HepG2 (cell line): ENCODE data around the gene ZNF181. TPM values are rescaled to one million over a fixed set of nuclear protein-coding genes. Genes with fewer than 3 reads are reported as not detected.

Source experiments
- HNF4G ChIP-seq, 2 experiments: sonication (generic) in 1 of 2; formaldehyde crosslinking in 1 of 2; IDR thresholded peaks; 2 replicates each; pipeline versions ENCODE4 v1.4.0 to v1.6.1; 2011 to 2020; ENCODE audit warnings: borderline replicate concordance in 2 of 2, low read depth in 2 of 2, mild to moderate bottlenecking in 2 of 2, low read length in 1 of 2, missing genetic modification reagents in 1 of 2, moderate library complexity in 1 of 2
- KDM4B ChIP-seq: sonication (generic); formaldehyde crosslinking; IDR thresholded peaks from 2 replicates; pipeline ENCODE4 v1.4.0; 2020; ENCODE audit warnings: missing genetic modification reagents
- KLF15 ChIP-seq: sonication (generic); formaldehyde crosslinking; IDR thresholded peaks from 2 replicates; pipeline ENCODE4 v1.8.1; 2023; ENCODE audit warnings: borderline replicate concordance, mild to moderate bottlenecking, inconsistent platforms, missing genetic modification reagents, mixed read lengths
- NCOA2 ChIP-seq: sonication (generic); formaldehyde crosslinking; IDR thresholded peaks from 2 replicates; pipeline ENCODE4 v1.8.0; 2022; ENCODE audit warnings: inconsistent platforms
- REXO4 ChIP-seq: sonication (generic); formaldehyde crosslinking; IDR thresholded peaks from 2 replicates; pipeline ENCODE4 v1.8.0; 2022; ENCODE audit warnings: missing genetic modification reagents, mild to moderate bottlenecking, borderline replicate concordance
- SCMH1 ChIP-seq: sonication (generic); formaldehyde crosslinking; IDR thresholded peaks from 2 replicates; pipeline ENCODE4 v1.9.0; 2021; ENCODE audit warnings: missing genetic modification reagents, mild to moderate bottlenecking, borderline replicate concordance
- polyA plus RNA-seq, 8 experiments: library from polyadenylated mRNA; depleted of rRNA in 3 of 8; stranded (reverse) in 7 of 8; unstranded in 1 of 8; fragments of >200 nt; fragmentation: Illumina TruSeq in 4 of 8; extraction: Trizol in 4 of 8; gene quantifications; 2 replicates each; pipeline versions ENCODE4 v1.2.1 to v1.2.3, GENCODE V29; 2011 to 2016; ENCODE audit warnings: low read depth in 4 of 8, missing spikeins in 1 of 8, mixed read lengths in 1 of 8; ENCODE audit not compliant: insufficient read depth in 1 of 8
- total RNA-seq, 5 experiments: library from RNA; depleted of rRNA; stranded (reverse); fragments of >200 nt; fragmentation: Illumina TruSeq; extraction: Trizol; gene quantifications; 2 replicates each; pipeline ENCODE4 v1.2.3, GENCODE V29; 2016; ENCODE audit warnings: low read depth in 1 of 5
- TF ChIP-seq, protein P1 (sequence below): IDR thresholded peaks from 2 replicates; pipeline ENCODE4 v1.6.1; 2018; ENCODE audit warnings: missing genetic modification reagents, mild to moderate bottlenecking, missing compliant biosample characterization
- TF ChIP-seq, protein P2 (sequence below): sonication (generic); formaldehyde crosslinking; IDR thresholded peaks from one replicate; pipeline ENCODE4 v1.5.1; 2020; ENCODE audit warnings: mild to moderate bottlenecking, missing genetic modification reagents; ENCODE audit errors: not compliant biosample characterization
- TF ChIP-seq, protein P3 (sequence below): sonication (generic); formaldehyde crosslinking; IDR thresholded peaks from 2 replicates; pipeline ENCODE4 v1.5.0; 2020; ENCODE audit warnings: mild to moderate bottlenecking, missing genetic modification reagents
- TF ChIP-seq, protein P4 (sequence below): sonication (generic); formaldehyde crosslinking; IDR thresholded peaks from 2 replicates; pipeline ENCODE4 v1.5.0; 2020; ENCODE audit warnings: mild to moderate bottlenecking, missing genetic modification reagents, borderline replicate concordance
- TF ChIP-seq, protein P5 (sequence below): sonication (generic); formaldehyde crosslinking; IDR thresholded peaks from 2 replicates; pipeline ENCODE4 v1.8.1; 2023; ENCODE audit warnings: mild to moderate bottlenecking, moderate library complexity, missing genetic modification reagents

ZNF181 gene
- total and polyA plus RNA-seq, 2 of the 13 experiments (the other 11 are each of a cell fraction or from before 2014, with no cell fraction given) = 10.6 to 15.5 TPM

DNA sequence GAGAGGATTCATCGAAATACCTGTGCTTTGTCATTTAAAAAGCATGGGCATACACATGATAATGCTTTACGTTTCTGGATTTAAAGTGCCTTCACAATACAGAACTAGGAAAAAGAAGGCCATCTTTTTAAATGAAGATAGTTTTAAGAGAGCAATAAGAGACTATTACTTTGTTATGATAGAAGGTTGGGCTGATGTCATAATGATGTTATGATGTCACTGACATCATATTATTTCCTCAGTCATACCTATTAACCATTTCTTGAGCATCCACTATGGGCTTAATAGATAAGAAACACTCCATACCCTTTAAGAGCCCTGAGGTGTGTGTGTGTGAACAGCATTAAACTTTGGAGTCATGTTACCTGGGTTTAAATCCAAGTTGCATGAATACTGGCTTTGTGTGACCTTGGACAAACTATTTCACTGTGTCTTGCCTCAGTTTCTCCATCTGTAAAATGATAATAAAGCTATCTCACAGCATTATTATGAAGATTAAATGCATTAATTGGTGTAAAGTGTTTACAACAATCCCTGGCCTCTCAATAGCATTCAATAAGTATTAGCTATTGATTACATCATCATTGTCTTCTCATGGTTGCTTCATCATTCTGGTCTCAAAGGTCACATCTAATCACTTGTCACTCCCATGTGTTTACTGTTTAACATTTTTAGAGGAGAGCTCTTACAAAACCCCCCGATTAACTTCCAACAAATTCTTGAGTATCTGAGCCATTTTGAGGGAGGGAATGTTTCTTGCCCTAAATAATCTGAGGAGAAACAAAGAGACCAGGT is 11.1 kb downstream of the ZNF181 start (continued):
- TF ChIP-seq, protein P1, sequence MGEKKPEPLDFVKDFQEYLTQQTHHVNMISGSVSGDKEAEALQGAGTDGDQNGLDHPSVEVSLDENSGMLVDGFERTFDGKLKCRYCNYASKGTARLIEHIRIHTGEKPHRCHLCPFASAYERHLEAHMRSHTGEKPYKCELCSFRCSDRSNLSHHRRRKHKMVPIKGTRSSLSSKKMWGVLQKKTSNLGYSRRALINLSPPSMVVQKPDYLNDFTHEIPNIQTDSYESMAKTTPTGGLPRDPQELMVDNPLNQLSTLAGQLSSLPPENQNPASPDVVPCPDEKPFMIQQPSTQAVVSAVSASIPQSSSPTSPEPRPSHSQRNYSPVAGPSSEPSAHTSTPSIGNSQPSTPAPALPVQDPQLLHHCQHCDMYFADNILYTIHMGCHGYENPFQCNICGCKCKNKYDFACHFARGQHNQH (CRISPR knock-in tag) = no peak
- TF ChIP-seq, protein P2, sequence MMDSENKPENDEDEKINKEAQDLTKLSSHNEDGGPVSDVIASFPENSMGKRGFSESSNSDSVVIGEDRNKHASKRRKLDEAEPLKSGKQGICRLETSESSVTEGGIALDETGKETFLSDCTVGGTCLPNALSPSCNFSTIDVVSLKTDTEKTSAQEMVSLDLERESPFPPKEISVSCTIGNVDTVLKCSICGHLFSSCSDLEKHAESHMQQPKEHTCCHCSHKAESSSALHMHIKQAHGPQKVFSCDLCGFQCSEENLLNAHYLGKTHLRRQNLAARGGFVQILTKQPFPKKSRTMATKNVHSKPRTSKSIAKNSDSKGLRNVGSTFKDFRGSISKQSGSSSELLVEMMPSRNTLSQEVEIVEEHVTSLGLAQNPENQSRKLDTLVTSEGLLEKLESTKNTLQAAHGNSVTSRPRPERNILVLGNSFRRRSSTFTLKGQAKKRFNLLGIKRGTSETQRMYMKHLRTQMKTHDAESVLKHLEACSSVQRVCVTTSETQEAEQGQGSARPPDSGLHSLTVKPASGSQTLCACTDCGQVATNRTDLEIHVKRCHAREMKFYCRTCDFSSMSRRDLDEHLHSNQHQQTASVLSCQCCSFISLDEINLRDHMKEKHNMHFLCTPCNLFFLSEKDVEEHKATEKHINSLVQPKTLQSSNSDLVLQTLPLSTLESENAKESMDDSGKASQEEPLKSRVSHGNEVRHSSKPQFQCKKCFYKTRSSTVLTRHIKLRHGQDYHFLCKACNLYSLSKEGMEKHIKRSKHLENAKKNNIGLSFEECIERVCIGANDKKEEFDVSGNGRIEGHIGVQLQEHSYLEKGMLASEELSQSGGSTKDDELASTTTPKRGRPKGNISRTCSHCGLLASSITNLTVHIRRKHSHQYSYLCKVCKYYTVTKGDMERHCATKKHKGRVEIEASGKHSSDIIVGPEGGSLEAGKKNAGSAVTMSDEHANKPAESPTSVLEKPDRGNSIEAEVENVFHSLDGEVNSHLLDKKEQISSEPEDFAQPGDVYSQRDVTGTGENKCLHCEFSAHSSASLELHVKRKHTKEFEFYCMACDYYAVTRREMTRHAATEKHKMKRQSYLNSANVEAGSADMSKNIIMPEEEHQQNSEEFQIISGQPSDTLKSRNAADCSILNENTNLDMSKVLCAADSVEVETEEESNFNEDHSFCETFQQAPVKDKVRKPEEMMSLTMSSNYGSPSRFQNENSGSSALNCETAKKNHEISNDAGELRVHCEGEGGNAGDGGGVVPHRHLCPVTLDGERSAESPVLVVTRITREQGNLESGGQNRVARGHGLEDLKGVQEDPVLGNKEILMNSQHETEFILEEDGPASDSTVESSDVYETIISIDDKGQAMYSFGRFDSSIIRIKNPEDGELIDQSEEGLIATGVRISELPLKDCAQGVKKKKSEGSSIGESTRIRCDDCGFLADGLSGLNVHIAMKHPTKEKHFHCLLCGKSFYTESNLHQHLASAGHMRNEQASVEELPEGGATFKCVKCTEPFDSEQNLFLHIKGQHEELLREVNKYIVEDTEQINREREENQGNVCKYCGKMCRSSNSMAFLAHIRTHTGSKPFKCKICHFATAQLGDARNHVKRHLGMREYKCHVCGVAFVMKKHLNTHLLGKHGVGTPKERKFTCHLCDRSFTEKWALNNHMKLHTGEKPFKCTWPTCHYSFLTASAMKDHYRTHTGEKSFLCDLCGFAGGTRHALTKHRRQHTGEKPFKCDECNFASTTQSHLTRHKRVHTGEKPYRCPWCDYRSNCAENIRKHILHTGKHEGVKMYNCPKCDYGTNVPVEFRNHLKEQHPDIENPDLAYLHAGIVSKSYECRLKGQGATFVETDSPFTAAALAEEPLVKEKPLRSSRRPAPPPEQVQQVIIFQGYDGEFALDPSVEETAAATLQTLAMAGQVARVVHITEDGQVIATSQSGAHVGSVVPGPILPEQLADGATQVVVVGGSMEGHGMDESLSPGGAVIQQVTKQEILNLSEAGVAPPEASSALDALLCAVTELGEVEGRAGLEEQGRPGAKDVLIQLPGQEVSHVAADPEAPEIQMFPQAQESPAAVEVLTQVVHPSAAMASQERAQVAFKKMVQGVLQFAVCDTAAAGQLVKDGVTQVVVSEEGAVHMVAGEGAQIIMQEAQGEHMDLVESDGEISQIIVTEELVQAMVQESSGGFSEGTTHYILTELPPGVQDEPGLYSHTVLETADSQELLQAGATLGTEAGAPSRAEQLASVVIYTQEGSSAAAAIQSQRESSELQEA = no peak
- no peak for TF ChIP-seq SCMH1 (CRISPR knock-in tag)
- TF ChIP-seq, protein P3, sequence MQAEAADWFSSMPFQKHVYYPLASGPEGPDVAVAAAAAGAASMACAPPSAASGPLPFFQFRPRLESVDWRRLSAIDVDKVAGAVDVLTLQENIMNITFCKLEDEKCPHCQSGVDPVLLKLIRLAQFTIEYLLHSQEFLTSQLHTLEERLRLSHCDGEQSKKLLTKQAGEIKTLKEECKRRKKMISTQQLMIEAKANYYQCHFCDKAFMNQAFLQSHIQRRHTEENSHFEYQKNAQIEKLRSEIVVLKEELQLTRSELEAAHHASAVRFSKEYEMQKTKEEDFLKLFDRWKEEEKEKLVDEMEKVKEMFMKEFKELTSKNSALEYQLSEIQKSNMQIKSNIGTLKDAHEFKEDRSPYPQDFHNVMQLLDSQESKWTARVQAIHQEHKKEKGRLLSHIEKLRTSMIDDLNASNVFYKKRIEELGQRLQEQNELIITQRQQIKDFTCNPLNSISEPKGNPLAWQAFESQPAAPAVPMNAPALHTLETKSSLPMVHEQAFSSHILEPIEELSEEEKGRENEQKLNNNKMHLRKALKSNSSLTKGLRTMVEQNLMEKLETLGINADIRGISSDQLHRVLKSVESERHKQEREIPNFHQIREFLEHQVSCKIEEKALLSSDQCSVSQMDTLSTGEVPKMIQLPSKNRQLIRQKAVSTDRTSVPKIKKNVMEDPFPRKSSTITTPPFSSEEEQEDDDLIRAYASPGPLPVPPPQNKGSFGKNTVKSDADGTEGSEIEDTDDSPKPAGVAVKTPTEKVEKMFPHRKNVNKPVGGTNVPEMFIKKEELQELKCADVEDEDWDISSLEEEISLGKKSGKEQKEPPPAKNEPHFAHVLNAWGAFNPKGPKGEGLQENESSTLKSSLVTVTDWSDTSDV (CRISPR knock-in tag) = no peak
- TF ChIP-seq NCOA2 = 0 out of 2 replicates have a peak, but pooled peaks have one; percentile 33
- TF ChIP-seq, protein P4, sequence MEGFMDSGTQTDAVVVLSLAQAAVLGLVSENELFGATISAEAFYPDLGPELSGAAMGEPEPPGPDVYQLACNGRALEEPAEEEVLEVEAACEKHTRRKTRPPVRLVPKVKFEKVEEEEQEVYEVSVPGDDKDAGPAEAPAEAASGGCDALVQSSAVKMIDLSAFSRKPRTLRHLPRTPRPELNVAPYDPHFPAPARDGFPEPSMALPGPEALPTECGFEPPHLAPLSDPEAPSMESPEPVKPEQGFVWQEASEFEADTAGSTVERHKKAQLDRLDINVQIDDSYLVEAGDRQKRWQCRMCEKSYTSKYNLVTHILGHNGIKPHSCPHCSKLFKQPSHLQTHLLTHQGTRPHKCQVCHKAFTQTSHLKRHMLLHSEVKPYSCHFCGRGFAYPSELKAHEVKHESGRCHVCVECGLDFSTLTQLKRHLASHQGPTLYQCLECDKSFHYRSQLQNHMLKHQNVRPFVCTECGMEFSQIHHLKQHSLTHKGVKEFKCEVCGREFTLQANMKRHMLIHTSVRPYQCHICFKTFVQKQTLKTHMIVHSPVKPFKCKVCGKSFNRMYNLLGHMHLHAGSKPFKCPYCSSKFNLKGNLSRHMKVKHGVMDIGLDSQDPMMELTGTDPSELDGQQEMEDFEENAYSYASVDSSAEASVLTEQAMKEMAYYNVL (CRISPR knock-in tag) = no peak
- no peak for TF ChIP-seq KDM4B
- TF ChIP-seq HNF4G (IDR thresholded peaks at IDR 0.05; ENCODE audit: borderline replicate concordance, low read depth, low read length) = peak; percentile 53; the same call in 1 of the 2 replicates
- TF ChIP-seq HNF4G (CRISPR knock-in tag; IDR thresholded peaks at IDR 0.05; ENCODE audit: borderline replicate concordance, low read depth) = no peak
- no peak for TF ChIP-seq KLF15 (CRISPR knock-in tag)
- TF ChIP-seq, protein P5, sequence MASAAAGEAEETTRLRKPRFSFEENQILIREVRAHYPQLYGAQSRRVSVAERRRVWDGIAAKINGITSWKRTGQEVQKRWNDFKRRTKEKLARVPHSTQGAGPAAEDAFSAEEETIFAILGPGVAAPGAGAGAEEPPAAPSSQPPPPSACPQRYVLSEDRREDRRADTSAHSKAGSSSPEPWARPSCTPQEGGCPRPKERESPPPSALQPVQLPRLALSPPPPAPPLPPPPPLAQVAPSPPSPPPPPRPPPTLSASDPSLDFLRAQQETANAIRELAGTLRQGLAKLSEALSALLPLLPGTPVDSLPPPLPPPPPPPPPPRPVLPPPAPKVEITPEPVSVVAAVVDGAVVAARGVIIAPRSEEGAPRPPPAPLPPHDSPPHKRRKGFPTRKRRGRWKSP (CRISPR knock-in tag) = no peak
- no peak for TF ChIP-seq REXO4 (CRISPR knock-in tag)
